AG10803 (cell line): ENCODE data around the gene TRAPPC1.

Source experiments
- DNase-seq: peaks from one replicate; pipeline ENCODE4 v3.0.0; 2010; ENCODE audit warnings: low read depth
- H3K4me3 ChIP-seq: 2 replicates; pipeline ENCODE4 v1.5.1; 2011; ENCODE audit warnings: mild to moderate bottlenecking, low read length, control low read depth
- TF ChIP-seq, protein P1 (sequence below): conservative IDR thresholded peaks from 2 replicates; pipeline ENCODE4 v1.5.1; 2011; ENCODE audit warnings: mild to moderate bottlenecking, low read length, control low read depth, inconsistent platforms

The TRAPPC1 gene

DNA sequence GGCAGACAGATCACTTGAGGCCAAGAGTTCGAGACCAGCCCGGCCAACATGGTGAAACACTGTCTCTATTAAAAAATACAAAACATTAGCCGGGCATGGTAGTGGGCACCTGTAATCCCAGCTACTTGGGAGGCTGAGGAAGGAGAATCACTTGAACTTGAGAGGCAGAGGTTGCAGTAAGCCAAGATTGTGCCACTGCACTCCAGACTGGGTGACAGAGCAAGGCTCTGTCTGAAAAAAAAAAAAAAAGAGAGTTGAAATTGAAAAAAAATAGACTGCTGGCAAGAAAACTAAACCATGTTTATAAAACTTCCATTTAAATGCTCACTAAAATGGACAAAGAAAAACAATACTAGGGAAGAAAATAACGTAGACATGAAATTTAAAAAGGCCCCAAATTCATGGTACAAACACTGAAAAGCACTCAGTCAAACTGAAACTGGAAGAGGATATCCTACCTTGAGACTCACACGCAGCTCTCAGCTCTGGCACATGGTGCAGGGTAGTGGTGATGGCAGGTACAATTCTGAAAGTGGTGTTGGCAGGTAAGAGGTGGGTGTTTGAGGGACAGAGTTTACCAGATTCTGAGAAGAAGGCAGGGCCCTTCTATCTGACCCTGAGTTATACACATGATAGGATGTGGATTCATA is 19.5 kb upstream of the TRAPPC1 start:
- no peak for DNase-seq
- TF ChIP-seq, protein P1, sequence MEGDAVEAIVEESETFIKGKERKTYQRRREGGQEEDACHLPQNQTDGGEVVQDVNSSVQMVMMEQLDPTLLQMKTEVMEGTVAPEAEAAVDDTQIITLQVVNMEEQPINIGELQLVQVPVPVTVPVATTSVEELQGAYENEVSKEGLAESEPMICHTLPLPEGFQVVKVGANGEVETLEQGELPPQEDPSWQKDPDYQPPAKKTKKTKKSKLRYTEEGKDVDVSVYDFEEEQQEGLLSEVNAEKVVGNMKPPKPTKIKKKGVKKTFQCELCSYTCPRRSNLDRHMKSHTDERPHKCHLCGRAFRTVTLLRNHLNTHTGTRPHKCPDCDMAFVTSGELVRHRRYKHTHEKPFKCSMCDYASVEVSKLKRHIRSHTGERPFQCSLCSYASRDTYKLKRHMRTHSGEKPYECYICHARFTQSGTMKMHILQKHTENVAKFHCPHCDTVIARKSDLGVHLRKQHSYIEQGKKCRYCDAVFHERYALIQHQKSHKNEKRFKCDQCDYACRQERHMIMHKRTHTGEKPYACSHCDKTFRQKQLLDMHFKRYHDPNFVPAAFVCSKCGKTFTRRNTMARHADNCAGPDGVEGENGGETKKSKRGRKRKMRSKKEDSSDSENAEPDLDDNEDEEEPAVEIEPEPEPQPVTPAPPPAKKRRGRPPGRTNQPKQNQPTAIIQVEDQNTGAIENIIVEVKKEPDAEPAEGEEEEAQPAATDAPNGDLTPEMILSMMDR: no peak
- H3K4me3 ChIP-seq: no peak overlapping the region

DNA sequence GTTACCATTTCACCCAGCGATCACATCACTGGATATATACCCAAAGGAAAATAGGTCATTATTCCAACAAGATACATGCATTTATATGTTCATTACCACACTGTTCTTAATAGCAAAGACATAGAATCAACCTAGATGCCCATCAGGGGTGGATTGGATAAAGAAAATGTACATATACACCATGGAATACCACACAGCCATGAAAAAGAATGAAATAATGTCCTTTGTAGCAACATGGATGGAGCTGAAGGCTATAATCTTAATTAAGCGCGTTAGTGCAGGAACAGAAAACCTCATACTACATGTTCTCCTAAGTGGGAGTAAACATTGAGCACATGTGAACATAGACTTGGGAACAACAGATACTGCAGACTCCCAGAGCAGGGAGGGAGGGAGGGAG is 18.8 kb upstream of the TRAPPC1 start:
- no peak overlapping the region for H3K4me3 ChIP-seq
- TF ChIP-seq, protein P1: no peak
- no peak for DNase-seq

DNA sequence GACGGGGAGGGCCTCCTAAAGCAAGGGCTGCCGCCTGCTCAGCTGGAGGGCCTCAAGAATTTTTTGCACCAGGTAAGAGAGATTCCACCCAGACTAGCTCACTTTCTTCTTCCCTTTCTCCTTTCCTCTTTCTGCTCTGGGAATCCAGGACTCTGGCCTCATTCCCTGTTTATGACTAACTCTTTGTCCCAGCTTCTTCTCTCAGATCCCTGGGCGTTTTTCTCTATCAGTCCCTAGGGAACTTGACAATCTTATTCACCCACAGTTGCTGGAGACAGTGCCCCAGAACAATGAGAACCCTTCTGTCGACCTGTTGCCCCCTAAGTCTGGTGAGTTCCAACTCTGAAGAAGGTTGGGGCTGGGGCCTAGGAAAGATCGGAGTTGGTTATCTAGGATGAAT is 15.9 kb upstream of the TRAPPC1 start:
- no peak for DNase-seq
- TF ChIP-seq, protein P1: no peak

DNA sequence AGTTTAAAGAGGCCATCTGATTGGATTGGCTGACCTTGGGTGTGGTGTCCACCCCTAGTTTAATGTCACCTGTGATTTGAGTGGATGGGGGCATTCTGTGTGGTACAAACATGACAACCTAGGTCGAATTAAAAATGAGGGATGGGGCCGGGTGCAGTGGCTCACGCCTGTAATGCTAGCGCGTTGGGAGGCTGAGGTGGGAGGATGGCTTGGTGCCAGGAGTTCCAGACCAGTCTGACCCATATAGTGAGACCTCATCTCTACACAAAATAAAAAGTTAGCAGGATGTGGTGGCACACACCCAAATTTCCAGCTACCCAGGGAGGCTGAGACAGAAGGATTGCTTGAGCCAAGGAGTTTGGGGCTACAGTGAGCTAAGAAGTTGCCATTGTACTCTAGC is 14.7 kb upstream of the TRAPPC1 start:
- H3K4me3 ChIP-seq: no peak overlapping the region
- TF ChIP-seq, protein P1: no peak
- DNase-seq: no peak

More for the DNA sequence above, 15.9 kb upstream of the TRAPPC1 start:
- H3K4me3 ChIP-seq: no peak overlapping the region

DNA sequence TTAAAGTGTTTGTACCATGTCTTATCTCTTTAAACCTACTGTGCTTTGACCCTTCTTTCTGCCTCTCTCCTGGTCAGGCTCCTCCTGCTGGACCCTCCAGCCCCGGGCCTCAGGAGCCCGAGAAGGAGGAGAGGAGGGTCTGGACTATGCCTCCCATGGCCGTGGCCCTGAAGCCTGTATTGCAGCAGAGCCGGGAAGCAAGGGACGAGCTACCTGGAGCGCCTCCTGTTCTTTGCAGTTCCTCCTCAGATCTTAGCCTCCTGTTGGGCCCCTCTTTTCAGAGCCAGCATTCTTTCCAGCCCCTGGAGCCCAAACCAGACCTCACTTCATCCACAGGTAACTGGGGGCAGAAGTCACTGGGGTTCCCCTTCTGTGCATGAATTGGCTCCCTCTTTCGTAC is 13.9 kb upstream of the TRAPPC1 start:
- H3K4me3 ChIP-seq: no peak overlapping the region
- no peak for DNase-seq
- TF ChIP-seq, protein P1: no peak

DNA sequence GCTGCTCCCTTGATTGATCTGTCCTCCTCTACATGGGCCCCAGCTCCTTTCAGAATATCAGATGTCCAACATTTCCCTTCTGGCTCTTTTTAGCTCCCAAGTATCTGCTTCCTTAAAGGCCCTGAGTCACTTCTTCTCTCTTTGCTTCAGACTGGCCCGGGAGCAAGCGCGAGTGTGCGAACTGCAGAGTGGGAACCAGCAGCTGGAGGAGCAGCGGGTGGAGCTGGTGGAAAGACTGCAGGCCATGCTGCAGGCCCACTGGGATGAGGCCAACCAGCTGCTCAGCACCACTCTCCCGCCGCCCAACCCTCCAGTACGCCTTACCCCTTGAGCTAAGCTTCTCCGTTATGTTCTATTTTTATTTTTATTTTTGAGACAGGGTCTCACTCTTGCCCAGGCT is 12.6 kb upstream of the TRAPPC1 start:
- H3K4me3 ChIP-seq: no peak overlapping the region
- no peak for DNase-seq
- TF ChIP-seq, protein P1: no peak

DNA sequence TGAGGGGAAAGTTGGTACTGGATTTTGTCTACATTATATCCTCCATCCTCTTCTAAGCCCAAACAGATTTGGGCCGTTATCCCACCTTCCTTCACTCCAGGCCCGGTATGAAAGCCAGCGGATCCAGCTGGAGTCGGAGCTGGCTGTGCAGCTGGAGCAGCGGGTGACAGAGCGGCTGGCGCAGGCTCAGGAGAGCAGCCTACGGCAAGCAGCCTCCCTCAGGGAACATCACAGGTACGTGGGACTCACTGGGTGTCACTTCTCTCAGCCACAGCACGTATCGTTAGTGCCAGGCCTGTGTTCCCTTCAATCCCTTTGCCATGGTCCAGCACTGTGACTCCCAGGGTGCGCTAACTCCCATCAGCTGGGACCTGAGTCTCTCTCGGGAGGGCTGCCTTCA is 11.5 kb upstream of the TRAPPC1 start:
- TF ChIP-seq, protein P1: no peak
- H3K4me3 ChIP-seq: no peak overlapping the region
- no peak for DNase-seq
